ENCODE data around the gene SHANK1.

Gene SHANK1

DNA sequence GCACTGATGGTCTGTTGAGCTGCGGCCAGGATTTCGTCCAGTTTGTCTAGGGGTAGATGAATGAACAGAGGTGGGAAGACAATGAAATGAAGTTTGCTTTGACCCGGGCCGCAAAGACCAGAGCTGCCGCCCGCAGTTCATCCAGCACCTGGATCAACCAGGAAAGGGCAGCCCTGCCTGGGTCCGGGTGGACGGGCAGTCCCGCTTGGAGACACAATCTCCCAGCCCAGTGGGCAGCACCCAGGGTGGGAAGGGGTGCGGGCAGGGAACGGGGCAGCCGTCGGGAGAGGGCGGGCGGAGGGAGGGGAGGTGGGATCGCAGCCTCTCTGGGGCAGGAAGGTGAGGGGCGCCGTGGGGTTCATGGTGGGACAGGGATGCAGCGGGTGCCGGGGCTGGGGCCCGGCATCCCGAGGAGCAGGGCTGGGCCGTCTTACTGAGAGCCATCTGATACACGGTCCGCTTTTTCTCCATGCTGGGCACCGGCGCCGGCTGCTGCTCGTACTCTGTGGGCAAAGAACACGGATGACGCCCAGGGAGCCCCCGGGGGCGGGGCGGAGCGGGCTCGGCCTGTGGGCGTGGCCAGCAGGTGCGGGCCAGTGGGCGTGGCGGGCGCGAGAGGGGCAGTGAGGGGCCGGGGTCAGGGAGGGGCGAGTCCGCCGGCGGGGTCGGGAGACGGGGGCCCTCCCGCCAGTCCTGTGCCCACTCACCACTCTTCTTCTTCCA lies 33.1 kb downstream of the SHANK1 start:
- DNase-seq (ENCODE audit: low spot score), result peak; percentile 83

DNA sequence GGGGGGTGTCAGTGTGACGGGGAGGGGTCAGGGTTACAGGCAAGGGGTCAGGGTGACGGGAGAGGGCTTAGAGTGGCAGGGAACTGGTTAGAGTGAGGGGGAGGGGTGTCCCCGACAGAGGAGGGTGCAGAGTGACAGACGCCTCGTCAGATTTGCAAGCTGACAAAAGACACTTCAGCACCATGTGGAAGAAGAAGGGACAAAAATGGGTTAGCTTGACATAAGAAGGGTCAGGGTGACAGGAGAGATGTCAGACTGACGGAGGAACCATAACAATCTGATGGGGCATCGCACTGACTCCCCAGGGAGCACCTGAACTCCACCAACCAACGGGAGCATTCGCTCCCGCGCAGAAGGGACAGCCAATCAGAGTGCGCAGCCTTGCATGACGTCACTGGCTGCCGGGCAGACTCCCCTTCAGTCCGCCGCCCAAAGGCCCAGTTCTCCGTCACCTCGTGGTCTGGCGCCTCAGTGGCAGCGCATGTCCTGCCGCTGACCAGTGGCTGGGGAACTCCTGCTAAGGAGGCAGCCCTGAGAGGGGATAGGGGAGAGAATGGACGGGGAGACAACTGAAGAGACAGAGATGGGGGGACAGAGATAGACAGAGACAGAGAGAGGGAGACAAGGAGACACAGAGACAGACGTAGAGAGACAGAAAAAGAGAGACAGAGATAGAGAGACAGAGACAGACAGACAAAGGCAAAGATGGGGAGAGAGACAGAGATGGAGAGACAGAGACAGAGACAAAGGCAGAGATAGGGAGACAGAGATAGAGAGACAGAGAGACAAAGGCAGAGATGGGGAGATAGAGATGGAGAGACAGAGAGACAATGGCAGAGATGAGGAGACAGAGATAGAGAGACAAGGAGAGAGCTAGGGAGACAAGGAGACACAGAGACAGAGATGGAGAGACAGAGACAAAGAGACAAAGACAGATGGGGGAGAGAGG lies 40.2 kb downstream of the SHANK1 start:
- peak; percentile 90 for DNase-seq (ENCODE audit: low spot score)

- no peak for DNase-seq (ENCODE audit: low spot score)
Measured at GRCh38 chr19:50678323-50678722, 41.3 kb downstream of the SHANK1 start.

- no peak for DNase-seq (ENCODE audit: low spot score)
Measured at GRCh38 chr19:50677636-50678035, 42.0 kb downstream of the SHANK1 start.

DNA sequence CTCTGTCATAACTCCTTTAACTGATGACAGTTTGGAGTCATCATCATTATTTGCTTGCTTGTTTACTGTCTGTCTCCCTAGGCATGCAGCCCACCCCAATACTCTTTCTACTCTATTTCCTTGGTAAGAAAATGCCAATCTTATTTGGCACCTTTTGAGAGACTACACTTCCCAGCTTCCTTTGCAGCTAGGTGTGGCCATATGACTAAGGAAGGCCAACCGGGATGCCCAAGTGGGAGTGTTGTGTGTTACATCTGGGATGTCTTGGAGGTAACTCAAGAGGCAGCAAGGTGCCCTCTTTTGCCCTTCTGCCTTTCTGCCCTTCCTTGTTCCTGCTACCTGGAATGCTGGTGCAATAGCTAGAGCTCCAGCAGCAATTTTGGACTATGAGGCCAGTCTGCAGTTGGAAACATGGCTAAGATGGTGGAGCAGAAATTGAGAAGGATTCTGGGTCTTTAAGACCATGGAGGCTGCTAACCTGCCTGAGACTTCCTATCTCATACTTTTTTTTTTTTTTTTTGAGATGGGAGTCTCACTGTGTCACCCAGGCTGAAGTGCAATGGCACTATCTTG lies 42.9 kb downstream of the SHANK1 start:
- no peak for DNase-seq (ENCODE audit: low spot score)

GRCh38 chr19:50673118-50673517 lies 46.5 kb downstream of the SHANK1 start:
- DNase-seq (ENCODE audit: low spot score), result no peak

DNA sequence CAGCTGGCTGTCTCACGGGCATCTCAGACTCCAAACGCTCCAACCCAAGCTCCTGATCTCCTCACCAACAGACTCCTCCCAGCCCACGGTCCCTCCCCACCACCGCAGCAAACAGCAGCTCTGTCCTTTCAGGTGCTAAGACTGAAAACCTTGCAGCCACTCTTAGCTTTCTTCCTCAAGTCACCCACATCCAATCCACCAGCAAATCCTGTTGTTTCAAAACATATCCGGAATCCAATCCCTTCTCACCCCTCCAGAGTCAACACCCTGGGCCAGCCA lies 49.6 kb downstream of the SHANK1 start:
- DNase-seq (ENCODE audit: low spot score), result no peak

DNA sequence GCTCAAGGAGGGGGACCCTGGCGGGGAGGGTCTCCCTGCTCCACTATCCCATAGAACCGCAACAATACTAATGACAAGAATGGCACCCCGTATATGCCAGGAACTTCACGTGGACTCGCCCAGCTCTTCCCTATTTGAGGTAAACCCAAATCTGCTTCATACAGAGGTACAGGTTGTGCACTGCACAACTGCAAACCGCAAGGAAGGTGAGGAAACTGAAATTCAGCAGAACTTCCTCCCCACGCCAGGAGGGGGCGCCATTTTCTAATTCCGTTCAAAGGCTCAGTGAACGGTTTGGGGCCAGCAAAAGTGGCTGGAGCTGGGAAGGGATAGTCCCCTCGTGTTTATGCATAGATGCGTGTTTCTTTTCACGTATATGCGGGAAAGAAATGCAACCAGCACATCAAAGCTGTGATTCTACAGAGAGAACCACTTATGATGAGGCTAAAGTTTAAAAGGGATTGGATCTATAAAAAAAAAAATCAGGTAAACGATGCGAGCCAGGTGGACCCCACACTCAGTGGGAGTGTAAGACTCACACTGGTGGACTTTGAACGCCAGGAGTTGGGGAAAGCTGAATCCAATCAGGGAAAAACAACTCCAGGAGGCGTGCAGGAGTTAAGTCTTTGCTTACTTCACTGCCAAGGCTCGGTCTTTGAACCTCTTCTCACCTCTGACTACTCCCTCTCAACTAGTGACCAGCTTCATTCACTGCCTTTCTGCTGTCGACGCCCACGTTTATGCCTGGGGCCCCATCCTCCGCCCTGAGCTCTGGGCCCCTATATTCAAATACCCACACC lies 50.1 kb downstream of the SHANK1 start:
- DNase-seq (ENCODE audit: low spot score), result peak; percentile 49

- DNase-seq (ENCODE audit: low spot score), result no peak
Measured at GRCh38 chr19:50668879-50669278, 50.7 kb downstream of the SHANK1 start.

DNA sequence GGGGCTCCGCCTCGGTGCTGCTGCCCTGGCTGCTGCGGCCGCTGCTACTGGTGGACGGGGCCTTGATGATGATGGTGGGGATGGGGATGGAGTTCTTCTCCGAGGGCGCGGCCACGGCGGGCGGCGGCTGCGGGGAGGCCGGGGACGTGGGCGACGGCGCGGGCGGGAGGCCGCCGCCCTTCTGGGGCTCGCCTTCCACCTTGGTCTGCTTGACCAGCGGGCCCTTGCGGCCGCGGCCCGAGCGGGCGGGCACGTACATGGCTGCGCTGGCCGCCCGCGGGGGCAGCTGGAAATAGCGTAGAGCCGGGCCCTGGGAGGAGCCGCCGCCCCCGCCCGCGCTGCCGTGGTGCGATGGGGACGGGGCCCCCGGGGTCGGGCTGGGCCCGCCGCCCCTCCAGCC lies 51.2 kb downstream of the SHANK1 start:
- peak; percentile 44 for DNase-seq (ENCODE audit: low spot score)

DNA sequence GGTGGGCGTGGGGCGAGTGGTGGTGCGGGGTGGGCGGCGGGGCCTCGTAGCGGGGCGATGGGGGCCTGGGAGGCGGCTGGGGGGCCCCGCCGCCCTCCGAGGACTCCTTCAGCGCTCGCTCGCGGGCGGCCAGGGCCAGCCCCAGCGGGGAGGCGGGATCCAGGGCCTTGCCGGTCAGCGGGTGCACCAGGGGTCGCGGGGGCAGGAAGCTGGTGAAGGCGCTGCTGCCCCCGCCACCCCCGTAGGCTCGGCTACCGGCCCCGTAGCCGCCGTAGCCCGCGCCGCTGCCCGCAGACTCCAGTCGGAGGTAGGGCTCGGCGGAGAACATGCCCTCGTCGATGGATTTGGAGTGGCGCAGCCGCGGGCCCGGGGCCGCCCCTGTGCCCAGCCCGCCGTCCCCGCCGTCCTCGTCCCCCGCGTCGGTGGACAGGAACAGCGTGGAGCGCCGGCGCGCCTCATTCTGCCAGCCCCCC lies 51.8 kb downstream of the SHANK1 start:
- peak; percentile 53 for DNase-seq (ENCODE audit: low spot score)

- peak; percentile 68 for DNase-seq (ENCODE audit: low spot score)
Measured at GRCh38 chr19:50667177-50667758, 52.3 kb downstream of the SHANK1 start.

DNA sequence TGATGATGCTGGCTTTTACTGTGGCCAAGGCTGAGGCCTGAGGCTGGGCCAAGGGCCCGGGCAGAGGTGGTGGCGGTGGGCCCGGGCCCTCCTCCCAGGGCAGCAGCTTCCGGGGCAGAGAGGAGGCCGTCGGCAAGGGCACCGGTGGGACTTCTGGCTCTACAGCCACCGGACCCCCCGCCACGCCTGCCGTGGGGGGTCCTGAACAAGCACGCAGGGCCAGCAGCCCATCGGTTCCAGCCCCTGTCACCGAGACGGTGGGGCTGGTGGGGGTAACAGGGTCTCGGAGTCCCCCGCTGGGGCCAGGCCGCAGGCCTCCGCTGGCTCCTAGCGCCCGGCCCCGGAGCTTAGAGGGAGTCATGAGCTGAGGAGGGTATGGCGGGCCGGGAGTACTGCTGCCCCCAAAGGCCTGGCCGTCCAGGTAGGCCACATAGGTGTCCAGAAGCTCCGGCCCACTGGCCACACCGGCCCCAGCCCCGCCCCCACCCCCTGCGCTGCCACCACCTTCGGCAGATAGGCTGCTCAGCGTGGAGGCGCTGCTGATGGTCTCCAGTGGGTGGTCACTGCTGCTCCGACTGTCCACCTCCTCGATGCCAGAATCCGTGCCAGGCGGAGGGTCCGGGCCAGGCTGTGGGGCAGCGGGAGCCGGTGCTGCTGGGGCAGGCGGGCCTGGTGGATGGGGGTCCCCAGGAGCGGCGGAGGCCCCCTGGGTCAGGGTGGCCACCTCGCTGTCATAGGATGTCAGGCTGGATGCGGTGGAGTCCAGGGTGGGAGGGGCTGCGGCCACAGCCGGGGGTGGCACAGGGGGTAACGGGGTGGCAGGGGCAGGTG lies 53.0 kb downstream of the SHANK1 start:
- DNase-seq (ENCODE audit: low spot score), result no peak

- DNase-seq (ENCODE audit: low spot score), result no peak
Measured at GRCh38 chr19:50664204-50664603, 55.4 kb downstream of the SHANK1 start.

GRCh38 chr19:50663482-50663790 lies 56.2 kb downstream of the SHANK1 start:
- no peak for DNase-seq (ENCODE audit: low spot score)

GRCh38 chr19:50662651-50663481 lies 56.7 kb downstream of the SHANK1 start:
- DNase-seq (ENCODE audit: low spot score), result no peak

- DNase-seq (ENCODE audit: low spot score), result no peak
Measured at GRCh38 chr19:50661766-50662650, 57.6 kb downstream of the SHANK1 start.

DNA sequence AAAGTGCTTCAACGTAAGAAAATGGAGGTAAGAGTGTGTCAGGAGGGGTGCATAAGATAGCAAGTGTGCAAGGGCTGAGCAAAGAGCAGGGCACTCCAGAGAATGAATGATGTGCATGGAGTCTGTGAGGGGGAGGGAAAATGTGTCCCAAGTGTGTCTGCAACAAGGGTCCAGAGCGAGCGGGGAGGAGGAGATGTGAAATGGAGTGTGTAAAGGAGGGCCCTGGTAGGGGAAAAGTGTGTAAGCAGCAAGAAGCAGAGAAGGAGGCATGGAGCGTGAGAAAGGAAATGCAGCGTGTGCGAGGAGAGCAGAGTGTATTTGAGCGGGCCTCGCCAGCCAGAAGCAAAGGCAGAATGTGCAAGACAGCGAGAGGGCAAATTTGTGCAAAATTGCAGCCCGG lies 58.6 kb downstream of the SHANK1 start:
- no peak for DNase-seq (ENCODE audit: low spot score)

DNA sequence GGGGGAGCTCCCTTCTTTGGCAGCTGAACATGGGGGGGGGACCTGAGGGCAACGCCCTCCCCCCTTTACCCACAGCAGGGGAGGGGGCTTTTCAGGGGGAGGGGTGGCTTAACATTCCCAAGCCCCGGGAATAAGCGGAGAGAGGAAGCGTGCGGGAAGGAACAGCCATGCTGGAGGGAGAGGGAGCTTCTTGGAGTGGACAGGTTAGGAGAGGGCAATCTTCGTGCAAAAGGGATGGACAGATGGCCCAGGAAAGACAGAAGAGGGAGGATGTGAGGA lies 59.6 kb downstream of the SHANK1 start:
- no peak for DNase-seq (ENCODE audit: low spot score)

All from iPS-NIHi11 (cell line).